Spleen (tissue), 7 donors: Measurements from ENCODE around the gene CUL5.

Experiments
- CTCF ChIP-seq, 11 experiments: fragments of 200-600 bp in 7 of 11; fragments of 450-650 bp in 4 of 11; sonication (generic) in 4 of 11; IDR thresholded peaks in 8 of 11; conservative IDR thresholded peaks in 3 of 11; 1 replicate in 7 of 11; 2 replicates in 4 of 11; pipeline versions ENCODE4 v1.4.0 to v1.8.0; 2016 to 2021; ENCODE audit warnings: antibody characterized with exemption in 11 of 11, inconsistent platforms in 4 of 11, mild to moderate bottlenecking in 1 of 11
- POLR2A ChIP-seq, 3 donors: fragments of 450-650 bp; IDR thresholded peaks; one replicate each; pipeline ENCODE4 v1.5.1; 2017; ENCODE audit warnings: antibody characterized with exemption in 3 of 3, mild to moderate bottlenecking in 1 of 3
- donor health status: DM: no; HTN: no; CAD: no; lungs with moderate emphysema.
- donor health status: DM: no; HTN: no; CAD: no.
- donor health status: DM: no; HTN: no; CAD: no.

GRCh38 chr11:107969219-107969618 is 39.5 kb upstream of the CUL5 start:
- TF ChIP-seq CTCF (IDR thresholded peaks at IDR 0.05 in 8 of 11, conservative IDR thresholded peaks at IDR 0.05 in 3 of 11), result no peak
- TF ChIP-seq POLR2A (IDR thresholded peaks at IDR 0.05), result no peak
